ENCODE data around the gene CPNE5.

DNA sequence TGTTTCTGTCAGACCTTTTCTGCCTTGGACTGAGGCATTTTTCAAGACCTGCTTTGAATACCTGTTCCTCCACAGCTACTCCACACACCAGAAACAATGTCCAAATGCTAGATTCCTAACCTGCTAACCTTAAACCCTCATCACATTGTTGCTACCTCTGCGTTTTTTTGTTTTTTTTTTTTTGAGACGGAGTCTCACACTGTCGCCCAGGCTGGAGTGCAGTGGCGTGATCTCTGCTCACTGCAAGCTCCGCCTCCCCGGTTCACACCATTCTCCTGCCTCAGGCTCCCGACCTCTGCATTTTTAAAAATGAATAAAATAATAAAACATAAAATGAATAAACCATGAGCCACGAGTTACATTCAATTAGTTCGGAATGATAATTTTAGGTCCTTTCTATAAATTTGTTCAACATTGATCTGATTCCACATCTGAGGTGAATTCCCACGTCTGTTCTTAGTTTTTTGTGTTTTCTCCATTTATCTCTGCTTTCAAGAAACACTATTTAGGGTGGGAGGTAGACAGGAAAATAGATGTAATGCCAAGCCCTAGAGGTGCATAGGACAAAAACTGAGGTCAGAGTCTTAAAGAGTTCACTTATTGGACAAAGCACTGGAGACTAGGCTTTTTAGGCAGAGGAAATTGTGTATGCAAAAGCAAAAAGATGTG lies 47.8 kb upstream of the CPNE5 start:
- TF ChIP-seq, protein P1, sequence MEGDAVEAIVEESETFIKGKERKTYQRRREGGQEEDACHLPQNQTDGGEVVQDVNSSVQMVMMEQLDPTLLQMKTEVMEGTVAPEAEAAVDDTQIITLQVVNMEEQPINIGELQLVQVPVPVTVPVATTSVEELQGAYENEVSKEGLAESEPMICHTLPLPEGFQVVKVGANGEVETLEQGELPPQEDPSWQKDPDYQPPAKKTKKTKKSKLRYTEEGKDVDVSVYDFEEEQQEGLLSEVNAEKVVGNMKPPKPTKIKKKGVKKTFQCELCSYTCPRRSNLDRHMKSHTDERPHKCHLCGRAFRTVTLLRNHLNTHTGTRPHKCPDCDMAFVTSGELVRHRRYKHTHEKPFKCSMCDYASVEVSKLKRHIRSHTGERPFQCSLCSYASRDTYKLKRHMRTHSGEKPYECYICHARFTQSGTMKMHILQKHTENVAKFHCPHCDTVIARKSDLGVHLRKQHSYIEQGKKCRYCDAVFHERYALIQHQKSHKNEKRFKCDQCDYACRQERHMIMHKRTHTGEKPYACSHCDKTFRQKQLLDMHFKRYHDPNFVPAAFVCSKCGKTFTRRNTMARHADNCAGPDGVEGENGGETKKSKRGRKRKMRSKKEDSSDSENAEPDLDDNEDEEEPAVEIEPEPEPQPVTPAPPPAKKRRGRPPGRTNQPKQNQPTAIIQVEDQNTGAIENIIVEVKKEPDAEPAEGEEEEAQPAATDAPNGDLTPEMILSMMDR (IDR thresholded peaks at IDR 0.05): no peak
- no peak for TF ChIP-seq POLR2A (IDR thresholded peaks at IDR 0.05)

Measured in adrenal gland (tissue), 5 donors.